ENCODE results near the gene CYP2B6. TPM values are rescaled to one million over a fixed set of nuclear protein-coding genes. Genes with fewer than 3 reads are reported as not detected.

Gene CYP2B6
- total RNA-seq, 1 donor from 2014 or later, result not detected

DNA sequence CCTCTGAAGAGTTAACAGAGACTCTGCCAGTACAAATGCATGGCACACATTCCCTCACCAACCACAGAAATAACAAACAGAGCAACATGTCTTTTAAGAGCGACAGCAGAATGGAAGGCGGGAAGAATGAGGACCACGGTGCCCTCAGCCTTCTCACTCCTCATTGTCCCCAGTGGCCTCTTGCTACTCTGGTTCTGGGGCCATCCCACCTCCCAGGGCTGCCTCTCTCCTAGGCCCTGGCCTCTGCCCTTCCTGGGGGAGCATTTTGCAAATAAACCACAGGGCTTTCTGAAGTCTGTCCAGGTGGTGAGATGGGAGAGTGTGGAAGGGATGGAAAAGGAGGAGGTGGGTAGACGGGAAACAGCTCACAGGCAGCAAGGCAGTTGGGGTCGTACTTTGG is 28.3 kb downstream of the CYP2B6 start:
- no peak overlapping the region for H3K4me3 Mint-ChIP-seq (ENCODE audit: unreplicated experiment)
- H3K9me3 Mint-ChIP-seq (ENCODE audit: unreplicated experiment), result peaks cover 5% of the 10 kb centered on the region
- no peaks in the 10 kb centered on the region for H3K27me3 Mint-ChIP-seq (ENCODE audit: unreplicated experiment)
- TF ChIP-seq, protein P1, sequence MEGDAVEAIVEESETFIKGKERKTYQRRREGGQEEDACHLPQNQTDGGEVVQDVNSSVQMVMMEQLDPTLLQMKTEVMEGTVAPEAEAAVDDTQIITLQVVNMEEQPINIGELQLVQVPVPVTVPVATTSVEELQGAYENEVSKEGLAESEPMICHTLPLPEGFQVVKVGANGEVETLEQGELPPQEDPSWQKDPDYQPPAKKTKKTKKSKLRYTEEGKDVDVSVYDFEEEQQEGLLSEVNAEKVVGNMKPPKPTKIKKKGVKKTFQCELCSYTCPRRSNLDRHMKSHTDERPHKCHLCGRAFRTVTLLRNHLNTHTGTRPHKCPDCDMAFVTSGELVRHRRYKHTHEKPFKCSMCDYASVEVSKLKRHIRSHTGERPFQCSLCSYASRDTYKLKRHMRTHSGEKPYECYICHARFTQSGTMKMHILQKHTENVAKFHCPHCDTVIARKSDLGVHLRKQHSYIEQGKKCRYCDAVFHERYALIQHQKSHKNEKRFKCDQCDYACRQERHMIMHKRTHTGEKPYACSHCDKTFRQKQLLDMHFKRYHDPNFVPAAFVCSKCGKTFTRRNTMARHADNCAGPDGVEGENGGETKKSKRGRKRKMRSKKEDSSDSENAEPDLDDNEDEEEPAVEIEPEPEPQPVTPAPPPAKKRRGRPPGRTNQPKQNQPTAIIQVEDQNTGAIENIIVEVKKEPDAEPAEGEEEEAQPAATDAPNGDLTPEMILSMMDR (IDR thresholded peaks at IDR 0.05; ENCODE audit: partially characterized antibody, unreplicated experiment), result no peak
- no peak for DNase-seq
- H3K27ac Mint-ChIP-seq (ENCODE audit: unreplicated experiment), result no peak overlapping the region
- no peaks in the 10 kb centered on the region for H3K4me1 Mint-ChIP-seq (ENCODE audit: low read depth, unreplicated experiment)
- H3K36me3 Mint-ChIP-seq (ENCODE audit: unreplicated experiment), result no peaks in the 10 kb centered on the region

DNA sequence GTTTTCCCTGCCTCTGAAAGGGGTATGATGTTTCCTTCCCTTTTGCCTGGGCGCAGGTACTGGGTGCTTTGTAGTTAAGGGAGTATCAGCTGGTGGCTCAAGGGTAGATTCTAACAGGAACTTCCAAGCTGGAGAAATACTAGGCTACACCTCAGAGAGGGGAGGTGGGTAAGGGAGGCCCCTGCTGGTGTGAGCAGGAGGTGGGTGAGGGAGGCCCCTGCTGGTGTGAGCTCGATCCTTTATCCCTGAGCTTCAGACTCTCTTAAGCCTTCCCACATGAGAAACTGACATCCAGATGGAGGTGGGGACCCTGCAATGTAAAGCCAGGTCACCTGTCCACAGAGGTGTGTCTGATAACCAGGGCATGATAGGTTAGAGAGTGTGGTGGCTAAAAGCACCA is 32.1 kb downstream of the CYP2B6 start:
- H3K9me3 Mint-ChIP-seq (ENCODE audit: unreplicated experiment), result peaks cover 6% of the 10 kb centered on the region
- H3K4me3 Mint-ChIP-seq (ENCODE audit: unreplicated experiment), result no peak overlapping the region
- no peak for DNase-seq
- no peak overlapping the region for H3K27ac Mint-ChIP-seq (ENCODE audit: unreplicated experiment)
- H3K27me3 Mint-ChIP-seq (ENCODE audit: unreplicated experiment), result no peaks in the 10 kb centered on the region
- TF ChIP-seq, protein P1 (IDR thresholded peaks at IDR 0.05; ENCODE audit: partially characterized antibody, unreplicated experiment), result no peak
- H3K4me1 Mint-ChIP-seq (ENCODE audit: low read depth, unreplicated experiment), result no peaks in the 10 kb centered on the region
- no peaks in the 10 kb centered on the region for H3K36me3 Mint-ChIP-seq (ENCODE audit: unreplicated experiment)

DNA sequence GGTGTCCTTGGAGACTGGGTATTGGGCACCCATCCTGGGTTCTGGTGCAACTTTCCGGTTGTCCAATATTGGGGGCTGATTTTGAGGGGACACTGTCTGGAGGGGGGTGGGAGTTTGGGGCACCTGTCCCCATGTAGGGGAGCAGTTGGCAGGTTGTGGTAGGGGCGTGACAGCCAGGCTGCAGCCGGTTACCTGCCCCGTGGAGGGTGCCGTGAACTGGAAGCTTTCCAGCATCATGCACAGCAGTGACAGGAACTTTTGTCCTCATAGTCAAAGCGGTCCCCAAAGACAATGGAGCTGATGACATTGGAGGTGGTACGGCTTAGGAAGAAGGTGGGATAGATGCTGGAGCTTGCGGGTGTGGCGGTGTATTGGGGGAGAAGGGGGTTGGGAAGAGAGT is 34.3 kb downstream of the CYP2B6 start:
- no peaks in the 10 kb centered on the region for H3K4me1 Mint-ChIP-seq (ENCODE audit: low read depth, unreplicated experiment)
- peaks cover 5% of the 10 kb centered on the region for H3K36me3 Mint-ChIP-seq (ENCODE audit: unreplicated experiment)
- no peak overlapping the region for H3K27ac Mint-ChIP-seq (ENCODE audit: unreplicated experiment)
- TF ChIP-seq, protein P1 (IDR thresholded peaks at IDR 0.05; ENCODE audit: partially characterized antibody, unreplicated experiment), result no peak
- no peak overlapping the region for H3K4me3 Mint-ChIP-seq (ENCODE audit: unreplicated experiment)
- H3K9me3 Mint-ChIP-seq (ENCODE audit: unreplicated experiment), result peaks cover 5% of the 10 kb centered on the region
- H3K27me3 Mint-ChIP-seq (ENCODE audit: unreplicated experiment), result no peaks in the 10 kb centered on the region
- no peak for DNase-seq

DNA sequence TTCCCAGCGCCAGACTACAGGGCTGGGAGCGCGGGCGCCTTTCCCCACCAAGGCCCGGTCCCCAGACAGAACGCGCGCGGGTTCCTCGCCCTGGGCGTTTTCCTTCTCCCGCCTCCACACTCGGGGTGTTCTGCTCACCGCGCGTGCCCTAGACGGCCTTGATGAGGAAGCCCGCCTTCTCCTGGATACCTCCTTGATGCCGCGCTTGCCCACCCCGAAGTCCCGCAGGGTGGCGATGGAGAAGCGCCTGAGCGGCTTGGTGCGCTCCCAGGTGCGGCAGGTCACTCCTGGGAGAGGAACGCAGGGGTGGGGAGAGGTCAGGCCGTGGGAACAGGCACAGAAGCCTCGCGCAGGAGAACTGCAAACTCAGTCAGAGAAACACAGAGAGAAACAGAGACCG is 34.8 kb downstream of the CYP2B6 start:
- Mint-ChIP-seq H3K27me3 (ENCODE audit: unreplicated experiment) (no peaks in the 10 kb centered on the region), H3K4me3 (ENCODE audit: unreplicated experiment) (no peak overlapping the region), H3K36me3 (ENCODE audit: unreplicated experiment) (peaks cover 5% of the 10 kb centered on the region), H3K27ac (ENCODE audit: unreplicated experiment) (no peak overlapping the region), H3K9me3 (ENCODE audit: unreplicated experiment) (peaks cover 3% of the 10 kb centered on the region), H3K4me1 (ENCODE audit: low read depth, unreplicated experiment) (no peaks in the 10 kb centered on the region)
- TF ChIP-seq, protein P1 (IDR thresholded peaks at IDR 0.05; ENCODE audit: partially characterized antibody, unreplicated experiment), result no peak
- DNase-seq, result no peak

DNA sequence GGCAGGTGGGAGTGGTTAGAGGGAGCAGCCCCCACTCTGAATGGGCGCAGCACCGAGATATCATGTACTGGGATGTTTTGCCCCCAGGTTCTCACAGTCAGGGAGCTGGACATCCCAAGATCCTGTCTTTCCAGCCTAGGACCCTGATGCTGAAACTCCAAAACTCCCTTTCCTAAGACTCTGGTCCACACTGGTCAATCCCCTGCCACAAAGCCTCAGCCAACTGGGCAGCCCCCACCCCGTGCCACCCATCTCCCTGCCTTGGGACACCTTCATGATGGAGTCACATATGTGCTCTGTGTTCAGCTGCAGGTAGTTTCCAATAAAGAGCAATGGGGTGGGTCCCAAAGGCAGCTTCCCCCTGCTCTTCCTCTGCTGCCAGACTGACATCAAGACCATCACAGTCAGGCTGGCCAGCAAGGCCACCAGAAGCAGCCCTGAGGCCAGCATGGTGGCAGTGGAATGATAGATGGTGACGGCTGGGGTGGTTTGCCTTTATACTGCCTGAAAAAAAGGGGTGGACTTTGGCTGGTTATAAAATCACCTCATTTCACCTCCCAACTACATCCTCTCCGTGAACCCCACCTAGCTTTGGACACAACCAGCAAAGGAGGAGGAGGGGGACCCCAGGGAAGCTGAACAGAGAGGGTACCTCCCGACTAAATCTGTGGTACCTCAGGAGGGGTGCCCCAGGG is 36.3 kb downstream of the CYP2B6 start:
- no peak overlapping the region for H3K27ac Mint-ChIP-seq (ENCODE audit: unreplicated experiment)
- H3K4me1 Mint-ChIP-seq (ENCODE audit: low read depth, unreplicated experiment), result no peaks in the 10 kb centered on the region
- H3K27me3 Mint-ChIP-seq (ENCODE audit: unreplicated experiment), result no peaks in the 10 kb centered on the region
- H3K36me3 Mint-ChIP-seq (ENCODE audit: unreplicated experiment), result peaks cover 5% of the 10 kb centered on the region
- TF ChIP-seq, protein P1 (IDR thresholded peaks at IDR 0.05; ENCODE audit: partially characterized antibody, unreplicated experiment), result no peak
- no peak for DNase-seq
- no peak overlapping the region for H3K4me3 Mint-ChIP-seq (ENCODE audit: unreplicated experiment)
- H3K9me3 Mint-ChIP-seq (ENCODE audit: unreplicated experiment), result peaks cover 3% of the 10 kb centered on the region
